ENCODE measurements around the gene ARSK. TPM values are rescaled to one million over a fixed set of nuclear protein-coding genes. Genes with fewer than 3 reads are reported as not detected.

Gene ARSK
- total RNA-seq, 1 experiment from 2014 or later, result 6.0 TPM

GRCh38 chr5:95600557-95600956 is 45.7 kb downstream of the ARSK start:
- CTCF ChIA-PET, result no interaction called here
- POLR2A ChIA-PET (ENCODE audit: low non-redundant PET), result interaction anchor here (0.6 kb wide), 1 partner anchor 1443 kb away, joined by 24 read pairs; no protein-coding TSS in a partner anchor
- no peak overlapping the region for H3K4me3 ChIP-seq (ENCODE audit: low read depth, low read length, poor library complexity, severe bottlenecking)
- no peaks in the 10 kb centered on the region for H3K27me3 ChIP-seq (replicated peaks; ENCODE audit: insufficient read depth, low read depth, low read length, poor library complexity)
- no peak for TF ChIP-seq CTCF (conservative IDR thresholded peaks at IDR 0.05; ENCODE audit: low read depth, low read length)
- no peak for TF ChIP-seq EZH2 (IDR thresholded peaks at IDR 0.05; ENCODE audit: borderline replicate concordance, low read depth, low read length, poor library complexity, severe bottlenecking)
- DNase-seq (ENCODE audit: low spot score), result no peak
- no TSS peak for BruUV-seq (replicated peaks)
- intact Hi-C loops (cut with micrococcal nuclease; ENCODE audit: unreplicated experiment), result no loop called here
- no peaks in the 10 kb centered on the region for H3K9me3 ChIP-seq (ENCODE audit: low read depth, low read length, poor library complexity, severe bottlenecking)
- no peaks in the 10 kb centered on the region for H3K4me1 ChIP-seq (ENCODE audit: insufficient read depth, low read length, poor library complexity, severe bottlenecking)
- no peaks in the 10 kb centered on the region for H3K36me3 ChIP-seq (ENCODE audit: insufficient read depth, low read length, poor library complexity, severe bottlenecking)
- H3K27ac ChIP-seq (ENCODE audit: low read depth, low read length, poor library complexity, severe bottlenecking), result no peak overlapping the region

- DNase-seq (ENCODE audit: low spot score), result no peak
- Histone ChIP-seq H3K36me3 (ENCODE audit: insufficient read depth, low read length, poor library complexity, severe bottlenecking) (no peaks in the 10 kb centered on the region), H3K9me3 (ENCODE audit: low read depth, low read length, poor library complexity, severe bottlenecking) (no peaks in the 10 kb centered on the region), H3K4me1 (ENCODE audit: insufficient read depth, low read length, poor library complexity, severe bottlenecking) (no peaks in the 10 kb centered on the region), H3K4me3 (ENCODE audit: low read depth, low read length, poor library complexity, severe bottlenecking) (no peak overlapping the region), H3K27me3 (replicated peaks; ENCODE audit: insufficient read depth, low read depth, low read length, poor library complexity) (no peaks in the 10 kb centered on the region), H3K27ac (ENCODE audit: low read depth, low read length, poor library complexity, severe bottlenecking) (no peak overlapping the region)
- no TSS peak for BruUV-seq (replicated peaks)
- ChIA-PET CTCF (no interaction called here), POLR2A (ENCODE audit: low non-redundant PET) (no interaction called here)
- no peak for TF ChIP-seq CTCF (conservative IDR thresholded peaks at IDR 0.05; ENCODE audit: low read depth, low read length)
- TF ChIP-seq EZH2 (IDR thresholded peaks at IDR 0.05; ENCODE audit: borderline replicate concordance, low read depth, low read length, poor library complexity, severe bottlenecking), result no peak
- intact Hi-C loops (cut with micrococcal nuclease; ENCODE audit: unreplicated experiment), result no loop called here
Observed at GRCh38 chr5:95605786-95606185, 50.9 kb downstream of the ARSK start.

- intact Hi-C loops (cut with micrococcal nuclease; ENCODE audit: unreplicated experiment), result no loop called here
- CTCF ChIA-PET, result no interaction called here
- BruUV-seq (replicated peaks), result no TSS peak
Observed at GRCh38 chr5:95606419-95606818, 51.5 kb downstream of the ARSK start.

More at GRCh38 chr5:95606419-95606818, 51.5 kb downstream of the ARSK start:
- Histone ChIP-seq H3K4me3 (ENCODE audit: low read depth, low read length, poor library complexity, severe bottlenecking) (no peak overlapping the region), H3K4me1 (ENCODE audit: insufficient read depth, low read length, poor library complexity, severe bottlenecking) (no peaks in the 10 kb centered on the region), H3K9me3 (ENCODE audit: low read depth, low read length, poor library complexity, severe bottlenecking) (no peaks in the 10 kb centered on the region), H3K36me3 (ENCODE audit: insufficient read depth, low read length, poor library complexity, severe bottlenecking) (no peaks in the 10 kb centered on the region), H3K27ac (ENCODE audit: low read depth, low read length, poor library complexity, severe bottlenecking) (no peak overlapping the region), H3K27me3 (replicated peaks; ENCODE audit: insufficient read depth, low read depth, low read length, poor library complexity) (no peaks in the 10 kb centered on the region)
- POLR2A ChIA-PET (ENCODE audit: low non-redundant PET), result no interaction called here
- no peak for DNase-seq (ENCODE audit: low spot score)
- TF ChIP-seq EZH2 (IDR thresholded peaks at IDR 0.05; ENCODE audit: borderline replicate concordance, low read depth, low read length, poor library complexity, severe bottlenecking), result no peak
- TF ChIP-seq CTCF (conservative IDR thresholded peaks at IDR 0.05; ENCODE audit: low read depth, low read length), result no peak
